CD14-positive monocyte (primary cell): ENCODE data around the gene MYH7. TPM values are rescaled to one million over a fixed set of nuclear protein-coding genes. Genes with fewer than 3 reads are reported as not detected.
"Not testable (repeated sequence)": the region's sequence is repeated elsewhere in the genome, so short reads cannot be mapped to it uniquely, and the experiment has no call there.

Experiments
- DNase-seq, 3 donors: peaks; one replicate each; pipeline ENCODE4 v3.0.0-alpha.2; 2011 to 2022
- H2AFZ ChIP-seq: 2 replicates; pipeline ENCODE4 v1.6.0; 2012; ENCODE audit warnings: mild to moderate bottlenecking, low read depth, low read length, inconsistent platforms; ENCODE audit not compliant: insufficient read depth, poor library complexity, severe bottlenecking
- H3K27ac ChIP-seq, 2 donors: 1 replicate in 1 of 2; 2 replicates in 1 of 2; pipeline ENCODE4 v1.5.1; 2012 to 2013; ENCODE audit warnings: low read length in 2 of 2, control low read depth in 1 of 2, inconsistent platforms in 1 of 2, low read depth in 1 of 2, mild to moderate bottlenecking in 1 of 2
- H3K27me3 ChIP-seq, 2 donors: one replicate each; pipeline versions ENCODE4 v1.6.0 to v1.6.1; 2011 to 2013; ENCODE audit warnings: low read length in 2 of 2; ENCODE audit not compliant: control insufficient read depth in 2 of 2, insufficient read depth in 2 of 2
- H3K36me3 ChIP-seq, 2 donors: replicated peaks in 1 of 2; 1 replicate in 1 of 2; 2 replicates in 1 of 2; pipeline versions ENCODE4 v1.5.1 to v1.6.1; 2012 to 2013; ENCODE audit warnings: low read length in 2 of 2, control low read depth in 1 of 2, inconsistent platforms in 1 of 2, mild to moderate bottlenecking in 1 of 2; ENCODE audit not compliant: insufficient read depth in 2 of 2, control insufficient read depth in 1 of 2
- H3K4me1 ChIP-seq, 2 donors: 1 replicate in 1 of 2; 2 replicates in 1 of 2; pipeline versions ENCODE4 v1.5.1 to v1.6.1; 2012 to 2013; ENCODE audit warnings: low read length in 2 of 2, control low read depth in 1 of 2, inconsistent platforms in 1 of 2, mild to moderate bottlenecking in 1 of 2, moderate library complexity in 1 of 2; ENCODE audit not compliant: insufficient read depth in 2 of 2, control insufficient read depth in 1 of 2
- H3K4me2 ChIP-seq: replicated peaks from 2 replicates; pipeline ENCODE3; 2012; ENCODE audit warnings: low read length, moderate library complexity, mild to moderate bottlenecking; ENCODE audit not compliant: poor library complexity, severe bottlenecking; ENCODE audit errors: extremely low read depth
- H3K4me3 ChIP-seq, 3 experiments: fragments of 200-600 bp in 1 of 3; sonication (generic) in 1 of 3; replicated peaks in 1 of 3; 1 replicate in 2 of 3; 2 replicates in 1 of 3; pipeline ENCODE4 v1.5.1; 2011 to 2013; ENCODE audit warnings: low read length in 3 of 3, mild to moderate bottlenecking in 3 of 3, control low read depth in 2 of 3, low read depth in 2 of 3, inconsistent platforms in 1 of 3, moderate library complexity in 1 of 3
- H3K79me2 ChIP-seq: 2 replicates; pipeline ENCODE4 v1.6.0; 2012; ENCODE audit warnings: mild to moderate bottlenecking, control low read depth, inconsistent platforms, low read length, moderate library complexity; ENCODE audit not compliant: insufficient read depth
- H3K9ac ChIP-seq: 2 replicates; pipeline ENCODE4 v1.6.0; 2017; ENCODE audit warnings: low read length, mild to moderate bottlenecking; ENCODE audit not compliant: insufficient read depth, poor library complexity, severe bottlenecking
- H3K9me3 ChIP-seq, 2 donors: replicated peaks in 1 of 2; 1 replicate in 1 of 2; 2 replicates in 1 of 2; pipeline versions ENCODE4 v1.5.1 to v1.6.1; 2012 to 2013; ENCODE audit warnings: low read length in 2 of 2, control low read depth in 1 of 2; ENCODE audit not compliant: control insufficient read depth in 1 of 2, insufficient read depth in 1 of 2
- H4K20me1 ChIP-seq: 2 replicates; pipeline ENCODE4 v1.6.0; 2012; ENCODE audit warnings: mild to moderate bottlenecking, low read length, control low read depth, moderate library complexity; ENCODE audit not compliant: insufficient read depth
- H3K27ac Mint-ChIP-seq, 7 donors: one replicate each; pipeline ENCODE4 v1.8.0; 2020; ENCODE audit warnings: mild to moderate bottlenecking in 7 of 7, mixed read lengths in 7 of 7, moderate library complexity in 6 of 7, inconsistent platforms in 2 of 7
- H3K27me3 Mint-ChIP-seq, 3 donors: one replicate each; pipeline ENCODE4 v1.8.0; 2021 to 2022; ENCODE audit warnings: low read depth in 3 of 3, mild to moderate bottlenecking in 3 of 3, mixed read lengths in 3 of 3, moderate library complexity in 3 of 3, inconsistent platforms in 1 of 3
- H3K36me3 Mint-ChIP-seq, 2 donors: one replicate each; pipeline ENCODE4 v1.8.0; 2020; ENCODE audit warnings: mixed read lengths in 2 of 2, inconsistent platforms in 1 of 2, mild to moderate bottlenecking in 1 of 2
- H3K4me1 Mint-ChIP-seq: one replicate; pipeline ENCODE4 v1.8.0; 2020; ENCODE audit warnings: mild to moderate bottlenecking, mixed read lengths
- H3K4me3 Mint-ChIP-seq, 2 donors: one replicate each; pipeline ENCODE4 v1.8.0; 2020; ENCODE audit warnings: mild to moderate bottlenecking in 2 of 2, mixed read lengths in 2 of 2, moderate library complexity in 1 of 2
- H3K9me3 Mint-ChIP-seq, 7 donors: one replicate each; pipeline ENCODE4 v1.8.0; 2020 to 2022; ENCODE audit warnings: mixed read lengths in 7 of 7, mild to moderate bottlenecking in 6 of 7, moderate library complexity in 6 of 7, inconsistent platforms in 2 of 7
- CTCF ChIP-seq: fragments of 200-600 bp; IDR thresholded peaks from one replicate; pipeline ENCODE4 v1.8.0; 2022; ENCODE audit warnings: antibody characterized with exemption, mild to moderate bottlenecking
- WGBS: methylation state at CpG from one replicate; pipeline ENCODE4 v1.1.5; 2013; ENCODE audit warnings: missing lambda C conversion rate; ENCODE audit not compliant: insufficient coverage; 5-methylcytosine and 5-hydroxymethylcytosine counted together
- intact Hi-C, 2 donors: fragments of 100-400 bp; cut with micrococcal nuclease; formaldehyde crosslinking; loops; one replicate each; pipeline versions ENCODE4 v1.15.0 to v1.15.1; 2023
- polyA plus RNA-seq, 3 donors: library from polyadenylated mRNA; depleted of rRNA in 1 of 3; unstranded in 2 of 3; stranded (reverse) in 1 of 3; fragments of 300-500 nt in 2 of 3; fragments of >200 nt in 1 of 3; fragmentation: Illumina TruSeq in 2 of 3; gene quantifications; 1 replicate in 2 of 3; 2 replicates in 1 of 3; pipeline ENCODE4 v1.2.3, GENCODE V29; 2012 to 2021

MYH7 gene
- polyA plus RNA-seq, 3 donors, result not detected

GRCh38 chr14:23418021-23418420 is 17.4 kb downstream of the MYH7 start:
- no peaks in the 10 kb centered on the region for H3K4me1 ChIP-seq
- TF ChIP-seq CTCF, result no peak
- H3K27me3 ChIP-seq, result no peaks in the 10 kb centered on the region
- Mint-ChIP-seq H3K9me3 (no peaks in the 10 kb centered on the region), H3K4me3 (no peak overlapping the region), H3K36me3 (no peaks in the 10 kb centered on the region), H3K27ac (no peak overlapping the region), H3K4me1 (no peaks in the 10 kb centered on the region), H3K27me3 (peaks cover 6 to 9% (median 7%) of the 10 kb centered on the region in 3 donors)
- no peaks in the 10 kb centered on the region for H3K36me3 ChIP-seq
- no peak overlapping the region for H3K9ac ChIP-seq
- no peaks in the 10 kb centered on the region for H3K9me3 ChIP-seq
- no peaks in the 10 kb centered on the region for H3K79me2 ChIP-seq
- H3K27ac ChIP-seq, result no peak overlapping the region
- no peak overlapping the region for H2AFZ ChIP-seq
- DNase-seq, result no peak
- 98% methylated on average over 17 of the region's 21 CpGs for WGBS
- no peak overlapping the region for H3K4me2 ChIP-seq
- no peak overlapping the region for H3K4me3 ChIP-seq
- intact Hi-C loops, result no loop called here
- H4K20me1 ChIP-seq, result no peaks in the 10 kb centered on the region

DNA sequence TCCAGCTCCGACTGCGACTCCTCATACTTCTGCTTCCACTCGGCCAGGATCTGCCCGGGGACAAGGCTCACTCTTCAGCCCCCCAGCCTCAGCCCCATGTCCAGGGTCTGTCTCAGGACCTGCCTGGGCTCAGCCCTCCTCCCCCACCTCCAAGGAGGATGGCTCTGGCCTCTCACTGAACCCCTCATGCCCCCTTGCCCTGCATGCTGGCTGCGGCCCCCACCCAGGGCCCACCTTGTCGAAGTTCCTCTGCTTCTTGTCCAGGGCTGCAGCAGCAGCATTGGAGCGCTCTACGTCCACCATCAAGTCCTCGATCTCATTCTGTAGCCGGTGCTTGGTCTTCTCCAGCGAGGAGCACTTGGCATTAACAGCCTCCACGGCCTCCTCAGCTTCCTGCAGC is 18.2 kb downstream of the MYH7 start:
- WGBS, result 96% methylated on average over 6 of the region's 12 CpGs
- intact Hi-C loops, H3K9me3 Mint-ChIP-seq: not testable (repeated sequence)

More for the DNA sequence above, 18.2 kb downstream of the MYH7 start:
- H3K27ac ChIP-seq, H3K4me1 Mint-ChIP-seq, H3K9me3 ChIP-seq, H3K4me1 ChIP-seq, H2AFZ ChIP-seq, H3K27me3 ChIP-seq, H3K9ac ChIP-seq, H3K4me3 ChIP-seq, H3K36me3 ChIP-seq, H3K4me2 ChIP-seq, H4K20me1 ChIP-seq, H3K79me2 ChIP-seq, DNase-seq, H3K36me3 Mint-ChIP-seq: not testable (repeated sequence)
- Mint-ChIP-seq H3K27ac (peak overlapping the region in 1 of 7 donors; percentile 33), H3K27me3 (peaks cover 6 to 10% (median 9%) of the 10 kb centered on the region in 3 donors), H3K4me3 (peak overlapping the region in 1 of 2 donors; percentile 39)
